SK-N-MC (cell line): ENCODE results near the gene DNAJB6.

Source experiments
- DNase-seq: peaks from one replicate; pipeline ENCODE4 v3.0.0-alpha.2; 2011; ENCODE audit warnings: low read depth, low spot score
- H3K27ac ChIP-seq: fragments of 200-600 bp; sonication (generic); 2 replicates; pipeline ENCODE4 v1.5.1; 2016; ENCODE audit warnings: mixed run types
- H3K36me3 ChIP-seq: fragments of 200-600 bp; sonication (generic); 2 replicates; pipeline ENCODE4 v1.6.1; 2017; ENCODE audit warnings: antibody characterized with exemption, low read length, mixed read lengths; ENCODE audit not compliant: insufficient read depth
- H3K4me3 ChIP-seq: fragments of 200-600 bp; sonication (generic); 2 replicates; pipeline ENCODE4 v1.5.1; 2016
- H3K9ac ChIP-seq: fragments of 200-600 bp; sonication (generic); 2 replicates; pipeline ENCODE4 v1.8.0; 2017; ENCODE audit warnings: mixed run types, mixed read lengths; ENCODE audit not compliant: insufficient read length
- H3K9me3 ChIP-seq: fragments of 200-600 bp; sonication (generic); 2 replicates; pipeline ENCODE4 v1.6.1; 2017; ENCODE audit warnings: low read depth, mild to moderate bottlenecking, antibody characterized with exemption, low read length, moderate library complexity, mixed read lengths
- EZH2 ChIP-seq: fragments of 200-600 bp; sonication (generic); IDR thresholded peaks from one replicate; pipeline ENCODE4 v1.6.1; 2017; ENCODE audit warnings: antibody characterized with exemption
- FOXP2 ChIP-seq: optimal IDR thresholded peaks from 2 replicates; pipeline ENCODE3; 2011; ENCODE audit warnings: mild to moderate bottlenecking, moderate library complexity; ENCODE audit not compliant: insufficient read depth; ENCODE audit errors: extremely low read length, control extremely low read depth
- POLR2AphosphoS5 ChIP-seq: IDR thresholded peaks from 2 replicates; pipeline ENCODE4 v1.6.1; 2012; ENCODE audit warnings: mild to moderate bottlenecking, low read depth, low read length, borderline replicate concordance

Gene DNAJB6

GRCh38 chr7:157408258-157409101, 71.7 kb downstream of the DNAJB6 start:
- H3K36me3 ChIP-seq = no peaks in the 10 kb centered on the region; the same call in 1 of the 2 replicates
- H3K4me3 ChIP-seq = no peak overlapping the region
- no peak for DNase-seq
- no peaks in the 10 kb centered on the region for H3K9me3 ChIP-seq
- H3K9ac ChIP-seq = no peak overlapping the region
- no peak overlapping the region for H3K27ac ChIP-seq
- TF ChIP-seq FOXP2 (no peak), POLR2AphosphoS5 (no peak), EZH2 (no peak)

GRCh38 chr7:157409149-157409752, 72.4 kb downstream of the DNAJB6 start:
- no peak overlapping the region for H3K4me3 ChIP-seq
- no peak overlapping the region for H3K27ac ChIP-seq
- H3K9ac ChIP-seq = no peak overlapping the region
- H3K9me3 ChIP-seq = no peaks in the 10 kb centered on the region
- TF ChIP-seq EZH2 (no peak), POLR2AphosphoS5 (no peak), FOXP2 (no peak)
- no peaks in the 10 kb centered on the region; the same call in 1 of the 2 replicates for H3K36me3 ChIP-seq
- DNase-seq = no peak

GRCh38 chr7:157409753-157410727, 73.2 kb downstream of the DNAJB6 start:
- no peak overlapping the region for H3K4me3 ChIP-seq
- H3K27ac ChIP-seq = no peak overlapping the region
- no peak overlapping the region for H3K9ac ChIP-seq
- no peaks in the 10 kb centered on the region for H3K9me3 ChIP-seq
- DNase-seq = no peak
- TF ChIP-seq EZH2 (no peak), FOXP2 (no peak), POLR2AphosphoS5 (no peak)
- H3K36me3 ChIP-seq = no peaks in the 10 kb centered on the region; the same call in 1 of the 2 replicates

- no peak overlapping the region for H3K4me3 ChIP-seq
- H3K9me3 ChIP-seq = no peaks in the 10 kb centered on the region
- H3K27ac ChIP-seq = no peak overlapping the region
- TF ChIP-seq EZH2 = no peak
- TF ChIP-seq POLR2AphosphoS5 = no peak
- no peak for TF ChIP-seq FOXP2
- H3K36me3 ChIP-seq = peaks cover 3% of the 10 kb centered on the region; the same call in 1 of the 2 replicates
- no peak for DNase-seq
- no peak overlapping the region for H3K9ac ChIP-seq
Measured at GRCh38 chr7:157410831-157411556, 74.2 kb downstream of the DNAJB6 start.

- no peak for DNase-seq
- TF ChIP-seq POLR2AphosphoS5 (no peak), FOXP2 (no peak), EZH2 (no peak)
- H3K4me3 ChIP-seq = no peak overlapping the region
- H3K36me3 ChIP-seq = peaks cover 9% of the 10 kb centered on the region; the same call in 1 of the 2 replicates
- H3K9ac ChIP-seq = no peak overlapping the region
- H3K9me3 ChIP-seq = no peaks in the 10 kb centered on the region
- H3K27ac ChIP-seq = no peak overlapping the region
Measured at GRCh38 chr7:157411580-157411979, 74.8 kb downstream of the DNAJB6 start.

- peaks cover 10% of the 10 kb centered on the region; the same call in 1 of the 2 replicates for H3K36me3 ChIP-seq
- H3K4me3 ChIP-seq = no peak overlapping the region
- H3K9me3 ChIP-seq = no peaks in the 10 kb centered on the region
- no peak for DNase-seq
- no peak overlapping the region for H3K27ac ChIP-seq
- no peak overlapping the region for H3K9ac ChIP-seq
- TF ChIP-seq EZH2 (no peak), POLR2AphosphoS5 (no peak), FOXP2 (no peak)
Measured at GRCh38 chr7:157412021-157412443, 75.2 kb downstream of the DNAJB6 start.

GRCh38 chr7:157412491-157413180, 75.8 kb downstream of the DNAJB6 start:
- Histone ChIP-seq H3K9me3 (no peaks in the 10 kb centered on the region), H3K9ac (no peak overlapping the region), H3K27ac (no peak overlapping the region), H3K36me3 (peaks cover 10% of the 10 kb centered on the region; the same call in 1 of the 2 replicates), H3K4me3 (no peak overlapping the region)
- DNase-seq = no peak
- TF ChIP-seq POLR2AphosphoS5 = no peak
- no peak for TF ChIP-seq FOXP2
